Measurements from ENCODE around the gene PRAMEF15.
"Not testable (repeated sequence)": the region's sequence is repeated elsewhere in the genome, so short reads cannot be mapped to it uniquely, and the experiment has no call there.

Gene PRAMEF15

DNA sequence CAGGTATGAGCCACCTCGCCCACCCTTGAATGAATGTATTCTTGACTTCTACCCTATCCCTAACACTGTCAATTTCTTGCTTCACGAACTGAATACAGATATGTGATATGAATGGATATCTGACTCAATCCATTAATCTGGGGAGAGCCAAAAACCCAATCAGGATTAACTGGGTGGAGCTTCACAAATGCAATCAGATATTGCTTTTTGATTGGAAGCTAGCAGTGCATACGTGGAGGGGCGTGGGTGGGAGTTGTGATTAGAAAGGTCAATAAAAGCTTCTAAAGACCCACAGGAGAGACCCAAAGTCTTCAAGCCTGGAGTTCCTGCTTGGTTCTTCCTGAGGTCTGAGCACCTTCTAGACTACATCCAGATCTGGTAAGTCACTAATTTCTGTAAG is at the start of gene PRAMEF15:
PRAMEF15 (plus strand) TSS at position 301 of the 400 bp plus-strand sequence. CDS start 2,827 bp downstream, outside the sequence.
- DNase-seq (ENCODE audit: low read depth) = not testable (repeated sequence)

DNA sequence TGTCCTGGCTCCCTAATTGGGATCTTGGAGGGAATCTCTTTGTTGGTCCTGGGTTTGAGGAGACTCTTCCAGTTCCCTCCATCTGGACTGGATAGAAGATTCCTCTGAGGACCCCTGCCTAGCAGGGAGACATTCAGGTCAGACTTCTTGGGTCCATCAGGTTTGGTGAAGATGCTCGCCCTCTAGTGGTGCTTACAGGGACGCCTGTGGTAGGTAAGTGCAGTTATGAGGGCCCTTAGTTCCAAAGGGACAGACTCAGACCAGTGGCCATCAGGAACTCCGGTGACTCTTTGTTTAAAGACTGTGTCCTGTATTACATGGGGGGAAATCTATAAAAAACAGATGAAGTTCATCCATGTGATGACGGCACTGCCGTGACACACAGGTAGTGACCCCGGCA is 38.4 kb upstream of the PRAMEF15 start:
- DNase-seq (ENCODE audit: low read depth) = not testable (repeated sequence)

DNA sequence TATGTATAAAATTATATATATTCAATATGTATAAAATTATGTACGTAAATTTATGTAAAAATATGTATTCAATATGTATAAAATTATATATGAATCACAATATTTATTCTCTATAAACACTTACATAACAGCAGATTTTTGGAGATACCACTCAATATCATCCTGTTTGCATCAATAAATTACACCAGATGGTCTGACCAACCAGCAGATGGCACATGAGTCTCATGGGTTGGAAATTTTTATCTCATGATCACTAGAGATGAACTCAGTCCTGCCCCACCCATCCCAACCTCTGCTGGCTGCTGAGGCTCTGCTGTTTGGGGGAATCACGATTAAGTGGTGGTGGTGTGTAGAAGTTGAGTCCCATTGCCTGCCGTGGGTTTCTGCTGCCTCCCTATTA is 35.8 kb upstream of the PRAMEF15 start:
- not testable (repeated sequence) for DNase-seq (ENCODE audit: low read depth)

DNA sequence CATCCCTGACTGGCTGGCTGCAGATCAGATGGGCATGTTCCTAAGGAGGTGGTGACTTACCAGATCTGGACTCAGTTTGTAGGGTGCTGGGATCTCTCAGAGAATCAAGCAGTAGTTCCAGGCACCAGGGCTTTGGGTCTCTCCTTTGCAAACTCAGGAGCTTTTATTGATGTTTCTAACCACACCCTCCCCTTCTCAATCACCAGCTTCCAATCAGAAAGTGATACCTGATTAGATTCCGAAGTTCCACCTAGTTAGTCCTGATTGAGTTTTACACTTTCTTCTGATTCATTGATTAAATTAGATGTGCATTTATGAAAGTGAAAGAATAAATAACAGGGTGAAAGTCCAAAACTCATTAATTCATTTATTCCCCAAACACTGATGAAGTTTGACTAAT is 30.3 kb upstream of the PRAMEF15 start, which contains the start of gene PRAMEF8:
PRAMEF8 (minus strand) TSS at position 101 of the 400 bp plus-strand sequence. CDS start 1,046 bp downstream, outside the sequence.
- not testable (repeated sequence) for DNase-seq (ENCODE audit: low read depth)

DNA sequence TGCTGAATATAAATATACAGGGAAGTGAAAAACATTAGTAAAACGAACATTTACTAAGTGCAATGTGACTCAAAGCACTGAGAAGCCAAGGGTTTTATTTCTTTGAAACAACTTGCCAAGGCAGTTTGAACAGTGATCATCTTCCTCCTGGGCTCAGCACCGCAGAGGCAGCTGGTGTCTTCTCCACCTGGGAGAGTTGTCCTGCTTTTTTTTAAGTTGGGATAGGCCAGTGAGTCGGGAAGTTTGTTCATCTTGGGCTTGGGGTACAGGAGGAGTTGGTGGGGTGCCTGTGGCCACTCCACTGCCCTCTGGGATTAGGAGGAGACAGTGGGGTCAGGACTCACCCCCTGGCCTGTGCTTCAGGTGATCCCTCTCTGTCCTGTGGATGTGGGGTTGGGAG is 26.4 kb upstream of the PRAMEF15 start:
- DNase-seq (ENCODE audit: low read depth) = not testable (repeated sequence)

DNA sequence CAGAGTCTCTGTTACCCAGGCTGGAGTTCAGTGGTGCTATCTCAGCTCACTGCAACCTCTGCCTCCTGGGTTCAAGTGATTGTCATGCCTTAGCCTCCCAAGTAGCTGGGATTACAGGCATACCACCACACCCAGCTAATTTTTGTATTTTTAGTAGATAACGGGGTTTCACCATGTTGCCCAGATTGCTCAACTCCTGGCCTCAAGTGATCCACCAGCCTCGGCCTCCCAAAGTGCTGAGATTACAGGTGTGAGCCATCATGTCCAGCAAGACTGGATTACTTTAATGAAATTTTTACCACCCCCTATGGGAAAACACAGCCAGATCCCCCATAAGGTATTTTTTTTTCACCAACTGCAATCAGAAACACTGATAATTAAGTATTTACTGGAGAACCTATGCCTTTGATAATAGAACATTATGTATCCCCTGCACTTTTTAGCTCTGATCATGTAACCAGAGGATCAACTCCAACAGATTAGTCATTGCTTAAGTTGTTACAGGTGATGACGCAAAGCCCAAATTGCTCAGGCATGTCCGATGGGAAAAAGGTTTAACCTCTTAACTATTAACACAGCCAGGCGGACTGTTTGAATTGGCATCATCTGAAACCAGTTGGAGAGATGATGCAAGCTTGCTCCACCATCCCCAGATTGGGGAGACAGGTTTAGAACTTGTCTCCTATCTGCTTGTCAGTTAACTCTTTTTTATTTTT is 18.0 kb upstream of the PRAMEF15 start:
- not testable (repeated sequence) for DNase-seq (ENCODE audit: low read depth)

DNA sequence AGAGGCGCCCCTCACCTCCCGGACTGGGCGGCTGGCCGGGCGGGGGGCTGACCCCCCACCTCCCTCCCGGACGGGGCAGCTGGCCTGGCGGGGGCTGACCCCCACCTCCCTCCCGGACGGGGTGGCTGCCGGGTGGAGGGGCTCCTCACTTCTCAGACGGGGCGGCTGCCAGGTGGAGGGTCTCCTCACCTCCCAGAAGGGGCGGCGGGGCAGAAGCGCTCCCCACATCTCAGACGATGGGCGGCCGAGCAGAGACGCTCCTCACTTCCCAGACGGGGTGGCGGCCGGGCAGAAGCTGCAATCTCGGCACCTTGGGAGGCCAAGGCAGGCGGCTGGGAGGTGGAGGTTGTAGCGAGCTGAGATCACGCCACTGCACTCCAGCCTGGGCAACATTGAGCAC is 16.7 kb upstream of the PRAMEF15 start:
- DNase-seq (ENCODE audit: low read depth) = not testable (repeated sequence)

DNA sequence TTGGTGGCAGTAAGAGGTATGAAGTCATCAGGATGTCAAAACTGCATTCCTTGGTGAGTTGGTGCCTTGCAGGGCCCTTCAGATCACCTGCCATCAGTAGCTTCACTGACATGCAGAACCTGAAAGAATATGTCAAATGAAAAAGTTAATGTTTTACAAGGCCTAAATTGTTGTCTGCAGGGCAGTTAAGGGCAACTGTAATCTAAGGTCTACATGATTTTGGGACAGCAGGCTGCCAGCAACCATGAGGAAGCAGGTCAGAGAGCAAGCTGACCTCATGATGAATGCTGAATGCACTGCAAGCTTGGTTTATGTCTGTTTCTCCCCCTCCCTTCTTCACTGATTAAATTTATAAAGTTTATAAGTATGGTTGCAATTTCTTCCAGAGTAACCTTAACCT is 13.2 kb upstream of the PRAMEF15 start:
- DNase-seq (ENCODE audit: low read depth) = not testable (repeated sequence)

DNA sequence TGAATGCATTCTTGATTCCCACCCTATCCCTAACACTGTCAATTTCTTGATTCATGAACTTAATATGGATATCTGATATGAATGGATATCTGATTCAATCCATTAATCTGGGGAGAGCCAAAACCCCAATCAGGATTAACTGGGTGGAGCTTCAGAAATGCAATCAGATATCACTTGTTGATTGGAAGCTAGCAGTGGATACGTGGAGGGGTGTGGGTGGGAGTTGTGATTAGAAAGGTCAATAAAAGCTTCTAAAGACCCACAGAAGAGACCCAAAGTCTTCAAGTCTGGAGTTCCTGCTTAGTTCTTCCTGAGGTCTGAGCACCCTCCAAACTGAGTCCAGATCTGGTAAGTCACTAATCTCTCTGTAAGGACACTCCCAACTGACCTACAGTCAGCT is 12.1 kb upstream of the PRAMEF15 start, which contains the start of gene PRAMEF33:
PRAMEF33 (plus strand) TSS at position 301 of the 400 bp plus-strand sequence. CDS start 2,416 bp downstream, outside the sequence.
- DNase-seq (ENCODE audit: low read depth) = not testable (repeated sequence)

DNA sequence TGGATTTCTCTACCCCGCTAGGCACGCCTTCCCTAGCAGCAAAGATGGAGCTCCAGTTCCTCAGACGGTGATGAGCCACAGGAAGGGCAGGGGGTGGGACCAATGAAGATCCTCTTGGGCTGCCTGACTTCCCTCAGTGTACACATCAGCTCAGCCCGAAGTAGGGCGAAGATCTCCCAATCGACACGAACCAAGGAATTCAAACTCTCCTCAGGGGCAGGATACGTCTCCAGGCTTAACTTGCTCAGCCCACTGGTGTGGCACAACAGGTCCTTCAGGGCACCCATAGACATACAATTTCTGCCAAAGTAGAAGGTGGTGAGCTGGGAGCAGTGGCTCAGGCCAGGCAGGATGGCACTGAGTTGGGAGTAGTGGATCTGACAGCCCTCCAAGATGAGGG is 27.1 kb downstream of the PRAMEF15 start:
- DNase-seq (ENCODE audit: low read depth) = not testable (repeated sequence)

DNA sequence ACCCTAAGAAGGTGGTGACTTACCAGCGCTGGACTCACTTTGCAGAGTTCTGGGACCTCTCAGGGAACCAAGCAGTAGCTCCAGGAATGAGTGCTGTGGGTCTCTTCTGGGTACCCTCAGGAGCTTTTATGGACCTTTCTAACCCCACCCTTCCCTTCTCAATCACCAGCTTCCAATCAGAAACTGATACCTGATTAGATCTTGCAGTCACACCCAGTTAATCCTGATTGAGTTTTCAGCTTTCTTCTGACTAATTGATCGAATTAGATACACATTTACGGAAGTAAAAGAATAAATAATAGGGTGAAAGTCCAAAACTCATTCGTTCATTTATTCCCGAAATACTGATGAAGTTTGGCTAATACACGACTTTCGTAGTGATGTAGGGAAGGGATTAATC is 31.7 kb downstream of the PRAMEF15 start, which contains the start of gene PRAMEF14:
PRAMEF14 (minus strand) TSS at position 101 of the 400 bp plus-strand sequence. CDS start 1,820 bp downstream, outside the sequence.
- DNase-seq (ENCODE audit: low read depth) = not testable (repeated sequence)

DNA sequence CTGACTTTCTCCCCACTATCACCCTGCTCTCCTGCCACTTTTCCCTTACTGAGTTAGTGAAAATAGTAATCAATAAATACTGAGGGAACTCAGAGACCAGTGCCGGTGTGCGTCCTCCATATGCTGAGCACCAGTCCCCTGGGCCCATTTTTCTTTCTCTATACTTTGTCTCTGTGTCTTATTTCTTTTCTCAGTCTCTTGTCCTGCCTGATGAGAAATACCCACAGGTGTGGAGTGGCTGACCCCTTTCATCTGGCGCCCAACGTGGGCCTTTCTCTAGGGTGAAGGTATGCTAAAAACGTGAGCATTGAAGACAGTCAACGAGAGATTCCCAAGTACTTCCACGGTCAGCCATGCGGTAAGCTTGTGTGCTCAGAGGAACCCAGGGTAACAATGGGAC is 38.1 kb downstream of the PRAMEF15 start:
- DNase-seq (ENCODE audit: low read depth) = not testable (repeated sequence)

DNA sequence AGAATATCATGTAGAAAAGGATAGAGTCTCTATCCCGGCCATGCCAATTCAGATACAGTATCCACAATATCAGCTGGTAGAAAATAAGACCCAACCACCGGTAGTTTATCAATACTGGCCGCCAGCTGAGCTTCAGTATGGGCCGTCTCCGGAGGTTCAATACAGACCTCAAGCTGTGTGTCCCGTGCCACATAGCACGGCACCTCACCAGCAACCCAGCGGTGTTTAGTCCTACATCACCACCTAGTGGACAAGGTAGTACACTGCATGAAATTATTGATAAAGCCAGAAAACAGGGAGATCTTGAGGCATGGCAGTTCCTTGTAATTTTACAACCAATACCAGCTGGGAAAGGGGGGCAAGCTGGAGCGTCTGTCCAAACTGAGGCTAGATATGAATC is 39.1 kb downstream of the PRAMEF15 start:
- not testable (repeated sequence) for DNase-seq (ENCODE audit: low read depth)

DNA sequence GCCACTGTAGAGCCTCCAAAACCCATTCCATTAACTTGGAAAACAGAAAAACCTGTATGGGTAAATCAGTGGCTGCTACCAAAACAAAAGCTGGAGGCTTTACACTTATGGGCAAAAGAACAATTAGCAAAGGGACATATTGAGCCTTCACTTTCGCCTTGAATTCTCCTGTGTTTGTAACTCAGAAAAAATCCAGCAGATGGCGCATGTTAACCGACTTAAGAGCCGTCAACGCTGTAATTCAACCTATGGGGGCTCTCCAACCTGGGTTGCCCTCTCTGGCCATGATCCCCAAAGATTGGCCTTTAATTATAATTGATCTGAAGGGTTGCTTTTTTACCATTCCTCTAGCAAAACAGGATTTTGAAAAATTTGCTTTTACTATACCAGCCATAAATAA is 41.4 kb downstream of the PRAMEF15 start:
- DNase-seq (ENCODE audit: low read depth) = peak; percentile 31

DNA sequence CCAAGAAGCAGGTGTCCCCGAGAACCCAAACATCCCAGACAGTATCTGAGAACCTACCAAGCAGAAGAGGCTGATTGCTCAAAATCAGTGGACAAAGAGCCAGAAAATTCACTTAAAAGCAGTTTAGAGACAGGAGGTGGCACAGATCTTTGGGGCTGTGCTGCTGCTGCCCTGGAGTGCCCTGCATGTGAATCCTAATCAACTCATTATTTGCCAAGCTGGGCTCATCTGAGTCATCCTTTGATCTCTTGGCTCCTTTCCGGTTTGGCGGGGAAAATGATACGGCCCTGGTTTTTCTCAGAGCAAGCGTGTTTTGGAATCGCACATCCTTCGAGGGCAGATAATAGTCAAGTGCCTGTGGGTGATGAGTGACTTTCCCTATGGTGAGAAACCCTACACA is 47.0 kb downstream of the PRAMEF15 start:
- not testable (repeated sequence) for DNase-seq (ENCODE audit: low read depth)

DNA sequence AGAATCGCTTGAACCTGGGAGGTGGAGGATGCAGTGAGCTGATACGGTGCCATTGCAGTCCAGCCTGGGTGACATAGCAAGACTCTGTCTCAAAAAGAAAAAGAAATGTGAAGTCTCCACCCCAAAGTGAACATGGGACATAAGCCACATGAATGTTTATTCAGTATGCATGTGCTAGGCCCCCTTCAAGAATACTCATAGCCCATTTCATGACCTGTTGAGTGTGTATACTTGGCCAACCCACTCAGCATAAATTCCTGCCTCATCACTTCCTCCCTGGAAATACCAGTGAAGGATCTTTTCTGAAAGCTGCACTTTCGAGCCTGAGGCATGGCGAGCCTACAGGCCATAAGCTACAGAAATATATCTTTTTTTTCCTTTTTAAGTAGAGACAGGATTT is 49.5 kb downstream of the PRAMEF15 start:
- DNase-seq (ENCODE audit: low read depth) = not testable (repeated sequence)

DNA sequence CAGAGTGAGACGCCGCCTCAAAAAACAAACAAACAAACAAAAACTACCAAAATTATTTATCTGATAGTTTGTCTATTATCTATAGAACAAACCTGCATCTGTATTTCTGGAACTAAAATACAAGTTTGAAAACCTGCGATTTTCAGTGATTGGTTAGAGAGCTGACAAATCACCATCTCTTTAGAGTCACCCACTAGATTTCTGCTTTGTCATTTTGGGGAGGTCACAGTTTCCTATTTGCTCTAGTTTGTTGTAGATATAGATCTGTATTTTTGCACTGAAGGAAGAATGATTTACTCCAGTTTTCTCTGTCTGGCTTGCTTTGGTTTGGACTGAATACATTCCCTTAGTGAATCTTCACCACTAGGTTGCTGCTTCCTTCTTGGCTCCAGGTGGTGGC is 51.2 kb downstream of the PRAMEF15 start:
- DNase-seq (ENCODE audit: low read depth) = not testable (repeated sequence)

DNA sequence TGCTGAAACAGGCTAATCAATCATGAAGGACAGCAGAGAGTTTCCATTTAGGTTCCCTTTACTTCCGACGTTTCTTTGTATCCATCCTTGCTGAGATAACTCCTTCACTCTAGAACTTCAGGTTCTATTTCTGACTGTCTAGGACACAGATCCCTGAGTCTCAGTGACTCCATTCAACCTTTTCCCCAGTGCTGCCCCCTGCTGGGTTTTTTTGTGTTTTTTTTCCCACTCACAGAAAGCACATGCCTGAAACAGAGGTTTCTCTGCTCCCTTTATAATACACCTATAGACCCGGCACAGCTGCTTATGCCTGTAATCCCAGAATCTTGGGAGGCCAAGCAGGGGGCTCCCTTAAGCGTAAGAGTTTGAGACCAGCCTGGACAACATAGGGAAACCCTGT is 53.2 kb downstream of the PRAMEF15 start:
- DNase-seq (ENCODE audit: low read depth) = not testable (repeated sequence)
